Measurements from ENCODE around the gene PHF5A.

The PHF5A gene

GRCh38 chr22:41468381-41469217, at the start of gene PHF5A, which contains the start of gene ACO2:
PHF5A (minus strand) TSS chr22:41468692; CDS start chr22:41468653, 39 bp downstream.
ACO2 (plus strand) TSS chr22:41469117; CDS start chr22:41469147, 30 bp downstream.
- peaks cover 17% of the 10 kb centered on the region for H3K36me3 ChIP-seq (ENCODE audit: control insufficient read depth, insufficient read depth, low read length)
- H3K4me3 ChIP-seq (replicated peaks; ENCODE audit: low read depth, low read length): peak within 1 kb of the TSS; percentile 91
- peak; percentile 94 for DNase-seq (ENCODE audit: extremely low read depth, insufficient read length)
- no peaks in the 10 kb centered on the region for H3K27me3 ChIP-seq (replicated peaks; ENCODE audit: control insufficient read depth, insufficient read depth, low read length)
- no peak for TF ChIP-seq CTCF (IDR thresholded peaks at IDR 0.05; ENCODE audit: insufficient read depth, low read length, poor library complexity, severe bottlenecking)

GRCh38 chr22:41518048-41518347, 49.5 kb upstream of the PHF5A start:
- no peak for TF ChIP-seq CTCF (IDR thresholded peaks at IDR 0.05; ENCODE audit: insufficient read depth, low read length, poor library complexity, severe bottlenecking)
- no peak for DNase-seq (ENCODE audit: extremely low read depth, insufficient read length)
- Histone ChIP-seq H3K4me3 (replicated peaks; ENCODE audit: low read depth, low read length) (no peak overlapping the region), H3K27me3 (replicated peaks; ENCODE audit: control insufficient read depth, insufficient read depth, low read length) (no peaks in the 10 kb centered on the region), H3K36me3 (ENCODE audit: control insufficient read depth, insufficient read depth, low read length) (peaks cover 41% of the 10 kb centered on the region)

GRCh38 chr22:41517172-41518047, 48.9 kb upstream of the PHF5A start:
- Histone ChIP-seq H3K36me3 (ENCODE audit: control insufficient read depth, insufficient read depth, low read length) (peaks cover 42% of the 10 kb centered on the region), H3K4me3 (replicated peaks; ENCODE audit: low read depth, low read length) (no peak overlapping the region), H3K27me3 (replicated peaks; ENCODE audit: control insufficient read depth, insufficient read depth, low read length) (no peaks in the 10 kb centered on the region)
- peak; percentile 77 for TF ChIP-seq CTCF (IDR thresholded peaks at IDR 0.05; ENCODE audit: insufficient read depth, low read length, poor library complexity, severe bottlenecking)
- no peak for DNase-seq (ENCODE audit: extremely low read depth, insufficient read length)

GRCh38 chr22:41516462-41516861, 48.0 kb upstream of the PHF5A start:
- no peak for TF ChIP-seq CTCF (IDR thresholded peaks at IDR 0.05; ENCODE audit: insufficient read depth, low read length, poor library complexity, severe bottlenecking)
- H3K36me3 ChIP-seq (ENCODE audit: control insufficient read depth, insufficient read depth, low read length): peaks cover 45% of the 10 kb centered on the region
- H3K4me3 ChIP-seq (replicated peaks; ENCODE audit: low read depth, low read length): no peak overlapping the region
- no peaks in the 10 kb centered on the region for H3K27me3 ChIP-seq (replicated peaks; ENCODE audit: control insufficient read depth, insufficient read depth, low read length)
- no peak for DNase-seq (ENCODE audit: extremely low read depth, insufficient read length)

- no peak overlapping the region for H3K4me3 ChIP-seq (replicated peaks; ENCODE audit: low read depth, low read length)
- H3K27me3 ChIP-seq (replicated peaks; ENCODE audit: control insufficient read depth, insufficient read depth, low read length): no peaks in the 10 kb centered on the region
- no peak for DNase-seq (ENCODE audit: extremely low read depth, insufficient read length)
- H3K36me3 ChIP-seq (ENCODE audit: control insufficient read depth, insufficient read depth, low read length): peaks cover 51% of the 10 kb centered on the region
- TF ChIP-seq CTCF (IDR thresholded peaks at IDR 0.05; ENCODE audit: insufficient read depth, low read length, poor library complexity, severe bottlenecking): no peak
These were observed 44.9 kb upstream of the PHF5A start for GRCh38 chr22:41513391-41513790.

All from GM06990 (cell line).